Occipital lobe (tissue), 2 donors: Measurements from ENCODE around the gene VKORC1. TPM values are rescaled to one million over a fixed set of nuclear protein-coding genes. Genes with fewer than 3 reads are reported as not detected.
A peak's percentile ranks its signal among the peaks of the same experiment; 100 is the strongest.

Source experiments
- DNase-seq: peaks from one replicate; lab custom pipeline; 2025; lab: John Stamatoyannopoulos, UW
- total RNA-seq: library from RNA; depleted of rRNA; stranded (reverse); fragments of >200 nt; gene quantifications from one replicate; pipeline ENCODE4 v1.2.3, GENCODE V29; 2014

The VKORC1 gene
- total RNA-seq, 1 donor from 2014 or later = 30.7 TPM

DNA sequence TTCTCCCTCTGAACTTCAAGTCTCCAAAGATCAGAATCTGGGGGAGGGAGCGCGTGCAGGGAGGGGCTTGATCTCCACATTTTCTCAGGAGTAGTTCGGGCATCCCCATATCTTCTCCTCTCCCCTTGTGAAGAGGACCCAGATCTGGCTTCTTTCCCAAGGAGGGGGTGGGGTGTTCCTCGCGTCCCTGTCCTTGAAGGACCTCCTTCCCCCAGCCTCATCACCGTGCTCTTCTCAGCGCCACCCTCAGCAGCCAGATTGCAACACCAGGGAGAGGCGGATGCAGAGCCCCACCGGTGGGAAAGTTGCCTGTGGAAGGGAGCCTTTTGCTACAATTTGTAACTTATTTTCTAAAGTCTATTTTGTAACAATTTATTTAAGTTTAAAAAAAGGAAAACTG is 11.5 kb downstream of the VKORC1 start:
- no peak for DNase-seq

GRCh38 chr16:31082368-31083045 is 12.1 kb downstream of the VKORC1 start:
- no peak for DNase-seq

DNA sequence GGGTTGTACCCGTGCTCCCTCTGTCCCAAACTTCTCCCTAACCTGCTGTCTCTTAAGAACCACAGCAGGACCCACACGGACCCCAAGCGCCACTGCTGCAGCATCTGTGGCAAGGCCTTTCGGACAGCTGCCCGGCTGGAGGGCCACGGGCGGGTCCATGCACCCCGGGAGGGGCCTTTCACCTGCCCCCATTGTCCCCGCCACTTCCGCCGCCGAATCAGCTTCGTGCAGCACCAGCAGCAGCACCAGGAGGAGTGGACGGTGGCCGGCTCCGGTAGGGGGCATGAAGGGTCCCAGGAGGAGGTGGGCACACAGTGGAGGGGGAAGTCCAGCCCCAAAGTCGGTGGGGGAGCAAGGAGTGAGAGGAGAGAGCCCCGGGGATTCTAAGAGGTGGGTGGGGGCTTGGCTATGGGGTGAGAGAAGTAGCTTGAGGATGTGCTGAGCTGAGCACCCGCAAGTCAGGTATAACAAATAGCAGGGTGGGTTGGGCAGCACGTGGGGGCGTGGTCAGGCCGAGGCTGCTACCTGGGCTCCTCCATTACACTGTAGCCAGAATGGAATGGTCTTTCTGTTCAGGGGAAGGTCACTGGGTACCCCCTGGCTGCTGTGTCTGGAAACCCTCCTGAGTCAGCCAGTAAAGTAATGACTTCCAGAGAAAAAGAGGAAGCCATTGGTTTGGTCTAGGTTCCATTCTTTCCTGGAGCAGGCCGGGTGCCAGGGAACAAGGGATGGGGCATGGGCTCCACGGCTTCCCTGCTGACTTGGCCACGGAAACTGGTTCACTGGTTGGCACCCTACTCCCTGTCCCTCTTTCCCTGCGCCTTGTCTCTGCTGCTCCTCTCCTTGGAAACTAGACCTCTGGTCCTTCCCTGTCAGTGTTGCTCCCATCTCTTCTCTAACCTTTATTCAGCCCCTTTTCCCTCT is 12.9 kb downstream of the VKORC1 start:
- DNase-seq = no peak

- DNase-seq = no peak
Observed at GRCh38 chr16:31080756-31081419, 13.7 kb downstream of the VKORC1 start.

GRCh38 chr16:31080035-31080629 is 14.5 kb downstream of the VKORC1 start:
- DNase-seq = no peak

DNA sequence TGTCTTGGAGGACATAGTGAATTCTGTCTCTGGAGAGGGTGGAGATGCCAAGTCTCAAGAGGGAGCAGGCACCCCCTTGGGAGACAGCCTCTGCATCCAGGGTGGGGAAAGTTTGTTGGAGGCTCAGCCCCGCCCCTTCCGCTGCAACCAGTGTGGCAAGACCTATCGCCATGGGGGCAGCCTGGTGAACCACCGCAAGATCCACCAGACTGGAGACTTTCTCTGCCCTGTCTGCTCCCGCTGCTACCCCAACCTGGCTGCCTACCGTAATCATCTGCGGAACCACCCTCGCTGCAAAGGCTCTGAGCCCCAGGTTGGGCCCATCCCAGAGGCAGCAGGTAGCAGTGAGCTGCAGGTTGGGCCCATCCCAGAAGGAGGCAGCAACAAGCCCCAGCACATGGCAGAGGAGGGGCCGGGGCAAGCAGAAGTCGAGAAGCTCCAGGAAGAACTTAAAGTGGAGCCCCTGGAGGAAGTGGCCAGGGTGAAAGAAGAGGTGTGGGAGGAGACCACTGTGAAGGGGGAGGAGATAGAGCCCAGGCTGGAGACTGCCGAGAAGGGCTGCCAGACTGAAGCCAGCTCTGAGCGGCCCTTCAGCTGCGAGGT is 15.2 kb downstream of the VKORC1 start:
- no peak for DNase-seq

DNA sequence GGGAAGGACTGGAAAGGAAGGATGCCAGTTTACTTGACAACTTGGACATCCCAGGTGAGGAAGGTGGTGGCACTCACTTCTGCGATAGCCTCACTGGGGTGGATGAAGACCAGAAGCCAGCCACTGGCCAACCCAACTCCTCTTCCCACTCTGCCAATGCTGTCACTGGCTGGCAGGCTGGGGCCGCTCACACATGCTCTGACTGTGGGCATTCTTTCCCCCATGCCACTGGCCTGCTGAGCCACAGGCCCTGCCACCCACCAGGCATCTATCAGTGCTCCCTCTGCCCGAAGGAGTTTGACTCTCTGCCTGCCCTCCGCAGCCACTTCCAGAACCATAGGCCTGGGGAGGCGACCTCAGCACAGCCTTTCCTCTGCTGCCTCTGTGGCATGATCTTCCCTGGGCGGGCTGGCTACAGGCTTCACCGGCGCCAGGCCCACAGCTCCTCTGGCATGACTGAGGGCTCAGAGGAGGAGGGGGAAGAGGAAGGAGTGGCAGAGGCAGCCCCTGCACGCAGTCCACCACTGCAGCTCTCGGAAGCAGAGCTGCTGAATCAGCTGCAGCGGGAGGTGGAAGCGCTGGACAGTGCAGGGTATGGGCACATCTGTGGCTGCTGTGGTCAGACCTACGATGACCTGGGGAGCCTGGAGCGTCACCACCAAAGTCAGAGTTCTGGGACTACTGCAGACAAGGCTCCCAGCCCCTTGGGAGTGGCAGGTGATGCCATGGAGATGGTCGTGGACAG is 15.8 kb downstream of the VKORC1 start:
- no peak for DNase-seq

- DNase-seq = no peak
Observed at GRCh38 chr16:31077592-31078396, 16.8 kb downstream of the VKORC1 start.

GRCh38 chr16:31077024-31077423 is 17.6 kb downstream of the VKORC1 start:
- no peak for DNase-seq

GRCh38 chr16:31076319-31076718 is 18.3 kb downstream of the VKORC1 start:
- no peak for DNase-seq

DNA sequence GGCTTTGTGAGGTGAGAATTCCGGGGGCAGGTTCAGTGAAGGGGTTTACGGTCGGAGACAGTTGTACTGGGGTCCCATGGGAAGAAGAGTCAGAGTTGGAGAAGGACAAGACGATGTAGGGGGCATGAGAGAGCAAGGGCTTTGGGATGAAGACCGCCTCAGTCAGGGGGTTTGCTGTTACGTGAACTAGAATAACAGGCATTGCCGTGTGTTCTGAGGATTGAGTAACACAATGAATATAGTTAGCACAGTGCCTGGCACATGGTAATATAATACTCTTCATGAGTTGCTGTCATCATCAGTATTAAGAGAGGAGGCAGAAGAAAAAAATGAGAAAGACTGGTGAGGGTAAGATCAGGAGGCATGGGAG is 19.8 kb downstream of the VKORC1 start:
- no peak for DNase-seq

DNA sequence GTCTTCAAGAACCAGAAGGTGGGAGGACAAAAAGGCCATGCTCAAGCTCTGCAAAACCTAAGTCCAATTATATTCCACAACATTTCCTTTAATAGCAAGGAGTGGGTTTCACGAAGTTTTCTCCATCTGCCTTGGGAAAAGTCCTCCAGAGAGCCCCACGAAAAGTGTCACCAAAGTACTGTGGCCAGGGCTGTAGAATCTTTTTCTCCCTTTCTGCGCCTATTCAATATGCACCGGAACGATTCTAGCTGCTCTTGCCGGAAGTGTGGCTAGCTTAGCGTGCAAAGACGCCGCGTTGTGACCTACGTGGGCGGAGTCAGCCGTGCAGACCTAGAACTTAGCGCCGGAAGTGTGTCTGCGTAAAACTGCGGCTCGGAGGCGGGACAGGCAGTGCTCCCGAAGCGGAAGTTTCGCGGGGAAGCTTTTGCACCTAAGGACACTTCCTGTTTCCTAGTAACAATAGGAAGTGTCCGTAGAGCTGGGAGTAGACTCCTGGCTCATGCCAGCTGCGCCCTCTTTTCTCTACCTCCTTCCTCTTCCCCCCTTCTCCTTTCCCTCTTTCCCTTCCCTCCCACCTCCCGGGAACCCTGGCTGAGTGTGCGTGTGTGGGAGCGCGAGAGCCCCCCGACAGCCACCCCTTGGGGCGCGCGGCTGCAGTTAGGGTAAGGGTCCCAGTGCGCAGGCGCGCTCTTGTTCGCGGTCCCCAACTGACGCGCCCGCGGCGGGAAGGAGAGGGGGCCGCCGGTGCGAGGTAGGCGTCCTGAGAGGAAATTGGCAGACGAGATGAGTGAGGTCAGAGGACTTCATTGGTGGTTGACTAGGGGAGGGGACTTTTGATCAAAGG is 20.4 kb downstream of the VKORC1 start, which contains the start of the genes ZNF646 and ZNF668:
TSS of gene ZNF646 (plus strand) at position 453 of the 844 bp plus-strand sequence. CDS start 1,903 bp downstream, outside the sequence.
TSS of gene ZNF668 (minus strand) at position 271 of the 844 bp plus-strand sequence. CDS start 9,781 bp downstream, outside the sequence.
- DNase-seq = peak; percentile 98

GRCh38 chr16:31073142-31073969 is 21.2 kb downstream of the VKORC1 start:
- peak; percentile 88 for DNase-seq

DNA sequence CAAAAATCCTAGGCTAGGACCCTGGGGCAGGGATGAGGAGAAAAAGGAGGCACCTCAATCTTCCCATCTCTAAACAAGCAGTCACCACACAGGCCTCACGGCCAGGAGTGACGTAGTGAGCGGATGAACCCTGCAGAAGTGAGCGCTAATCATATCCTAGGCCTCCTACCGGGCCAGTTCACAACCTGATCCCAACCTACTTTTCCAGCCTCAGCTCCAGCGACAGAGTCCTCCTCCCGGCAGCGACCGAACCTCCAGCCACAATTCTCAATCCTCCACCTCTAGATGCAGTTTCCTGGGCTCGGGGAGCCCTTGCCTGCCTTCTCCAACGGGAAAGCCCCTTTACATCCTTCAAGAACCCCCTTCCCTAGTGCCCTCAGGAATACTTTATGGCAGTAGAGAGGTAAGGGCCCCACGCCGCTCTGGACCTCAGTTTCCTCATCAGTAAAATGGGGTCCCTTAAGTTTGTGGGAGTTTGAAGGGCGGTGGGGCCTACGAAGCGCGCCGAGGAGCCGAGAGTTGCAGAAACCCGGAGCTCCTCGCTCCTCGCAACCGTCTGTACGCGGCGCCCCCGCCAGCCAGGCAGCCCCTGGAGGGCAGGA is 22.0 kb downstream of the VKORC1 start:
- DNase-seq = peak; percentile 14

GRCh38 chr16:31071861-31072260 is 22.7 kb downstream of the VKORC1 start:
- no peak for DNase-seq

- no peak for DNase-seq
Observed at GRCh38 chr16:31067342-31067741, 27.3 kb downstream of the VKORC1 start.

DNA sequence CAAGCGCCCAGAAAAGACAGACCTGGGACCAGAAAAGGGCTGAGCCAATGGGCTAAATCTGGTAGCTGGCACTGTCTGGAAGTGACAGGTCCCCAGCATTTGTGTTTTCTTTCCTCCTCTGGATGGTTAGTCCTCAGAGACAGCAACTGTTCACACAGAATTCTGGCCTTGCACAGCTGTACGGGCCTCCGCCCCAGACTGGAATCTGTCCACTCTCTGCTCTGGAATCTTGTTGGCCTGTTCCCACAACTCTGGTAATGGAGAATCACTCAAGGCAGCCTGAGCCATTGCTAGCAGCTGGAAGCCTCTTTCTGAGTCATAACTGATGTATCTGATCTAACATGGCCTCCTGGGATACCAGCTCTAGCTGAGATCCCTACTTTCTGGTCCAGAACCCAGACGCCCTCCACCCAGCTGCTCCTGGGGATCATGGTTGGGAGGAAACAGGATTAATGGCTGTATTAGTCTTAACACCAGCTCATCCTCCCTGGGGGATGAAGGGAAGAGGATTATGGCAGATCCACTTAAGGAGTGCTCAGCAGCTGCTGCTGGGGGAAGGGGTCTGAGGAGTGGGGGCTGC is 29.6 kb downstream of the VKORC1 start:
- DNase-seq = no peak
